ENCODE data around the gene PPIP5K1.

Gene PPIP5K1

GRCh38 chr15:43484455-43484854 is 105.6 kb downstream of the PPIP5K1 start:
- no peak for DNase-seq

Measured in GOT3 (cell line).